Adrenal gland (tissue), 5 donors: ENCODE data around the gene HIVEP3.

ENCODE experiments used
- POLR2A ChIP-seq, 2 donors: fragments of 450-650 bp; IDR thresholded peaks; one replicate each; pipeline ENCODE4 v1.6.1; 2017; ENCODE audit warnings: antibody characterized with exemption in 2 of 2, mild to moderate bottlenecking in 2 of 2, moderate library complexity in 1 of 2
- TF ChIP-seq, protein P1 (sequence below), 6 experiments: fragments of 450-650 bp in 4 of 6; fragments of 200-600 bp in 2 of 6; sonication (generic) in 1 of 6; IDR thresholded peaks; 1 replicate in 5 of 6; 2 replicates in 1 of 6; pipeline versions ENCODE4 v1.5.1 to v1.8.0; 2016 to 2021; ENCODE audit warnings: antibody characterized with exemption in 6 of 6, mild to moderate bottlenecking in 2 of 6, moderate library complexity in 1 of 6
- donor health status: DM: no; HTN: no; CAD: no.

GRCh38 chr1:41482001-41482765 lies 436.5 kb downstream of the HIVEP3 start:
- TF ChIP-seq, protein P1, sequence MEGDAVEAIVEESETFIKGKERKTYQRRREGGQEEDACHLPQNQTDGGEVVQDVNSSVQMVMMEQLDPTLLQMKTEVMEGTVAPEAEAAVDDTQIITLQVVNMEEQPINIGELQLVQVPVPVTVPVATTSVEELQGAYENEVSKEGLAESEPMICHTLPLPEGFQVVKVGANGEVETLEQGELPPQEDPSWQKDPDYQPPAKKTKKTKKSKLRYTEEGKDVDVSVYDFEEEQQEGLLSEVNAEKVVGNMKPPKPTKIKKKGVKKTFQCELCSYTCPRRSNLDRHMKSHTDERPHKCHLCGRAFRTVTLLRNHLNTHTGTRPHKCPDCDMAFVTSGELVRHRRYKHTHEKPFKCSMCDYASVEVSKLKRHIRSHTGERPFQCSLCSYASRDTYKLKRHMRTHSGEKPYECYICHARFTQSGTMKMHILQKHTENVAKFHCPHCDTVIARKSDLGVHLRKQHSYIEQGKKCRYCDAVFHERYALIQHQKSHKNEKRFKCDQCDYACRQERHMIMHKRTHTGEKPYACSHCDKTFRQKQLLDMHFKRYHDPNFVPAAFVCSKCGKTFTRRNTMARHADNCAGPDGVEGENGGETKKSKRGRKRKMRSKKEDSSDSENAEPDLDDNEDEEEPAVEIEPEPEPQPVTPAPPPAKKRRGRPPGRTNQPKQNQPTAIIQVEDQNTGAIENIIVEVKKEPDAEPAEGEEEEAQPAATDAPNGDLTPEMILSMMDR (IDR thresholded peaks at IDR 0.05): no peak
- TF ChIP-seq POLR2A (IDR thresholded peaks at IDR 0.05): no peak
